SHP77 treated with DMSO at 0.1 percent for 48 hours (cell line): Measurements from ENCODE around the gene MORF4L2.

Experiments
- DNase-seq: peaks from one replicate; lab custom pipeline; 2025; lab: John Stamatoyannopoulos, UW

Gene MORF4L2

DNA sequence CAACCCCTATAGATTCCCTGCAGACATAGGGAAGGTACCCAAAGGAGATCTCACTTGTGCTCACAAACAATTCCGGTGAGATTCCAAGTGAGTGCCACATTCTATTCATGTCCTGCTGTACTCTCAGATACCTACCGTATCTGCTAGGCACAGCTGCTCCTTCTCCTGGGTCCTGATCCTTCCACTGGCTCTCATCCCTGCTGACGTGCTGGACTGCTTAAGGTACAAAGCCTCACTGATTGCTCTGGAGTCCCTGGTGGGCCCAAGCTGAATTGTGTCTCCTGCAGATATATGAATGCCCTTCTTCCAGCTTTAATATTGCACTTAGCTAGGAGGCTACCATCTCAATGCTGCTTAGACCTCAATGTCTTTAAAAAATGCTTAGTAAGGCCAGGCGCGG is 55.4 kb downstream of the MORF4L2 start:
- DNase-seq = no peak

DNA sequence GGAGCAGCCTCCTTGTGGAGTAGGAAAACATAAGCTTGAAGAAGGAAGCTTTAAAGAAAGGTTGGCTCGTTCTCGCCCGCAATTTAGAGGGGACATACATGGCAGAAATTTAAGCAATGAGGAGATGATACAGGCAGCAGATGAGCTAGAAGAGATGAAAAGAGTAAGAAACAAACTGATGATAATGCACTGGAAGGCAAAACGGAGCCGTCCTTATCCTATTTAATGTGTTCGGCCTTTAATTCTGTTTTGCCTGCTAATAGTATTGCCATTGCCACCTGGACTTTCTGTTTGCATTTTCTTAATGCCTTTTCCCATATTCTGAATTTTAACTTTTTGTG is 56.4 kb downstream of the MORF4L2 start:
- no peak for DNase-seq

DNA sequence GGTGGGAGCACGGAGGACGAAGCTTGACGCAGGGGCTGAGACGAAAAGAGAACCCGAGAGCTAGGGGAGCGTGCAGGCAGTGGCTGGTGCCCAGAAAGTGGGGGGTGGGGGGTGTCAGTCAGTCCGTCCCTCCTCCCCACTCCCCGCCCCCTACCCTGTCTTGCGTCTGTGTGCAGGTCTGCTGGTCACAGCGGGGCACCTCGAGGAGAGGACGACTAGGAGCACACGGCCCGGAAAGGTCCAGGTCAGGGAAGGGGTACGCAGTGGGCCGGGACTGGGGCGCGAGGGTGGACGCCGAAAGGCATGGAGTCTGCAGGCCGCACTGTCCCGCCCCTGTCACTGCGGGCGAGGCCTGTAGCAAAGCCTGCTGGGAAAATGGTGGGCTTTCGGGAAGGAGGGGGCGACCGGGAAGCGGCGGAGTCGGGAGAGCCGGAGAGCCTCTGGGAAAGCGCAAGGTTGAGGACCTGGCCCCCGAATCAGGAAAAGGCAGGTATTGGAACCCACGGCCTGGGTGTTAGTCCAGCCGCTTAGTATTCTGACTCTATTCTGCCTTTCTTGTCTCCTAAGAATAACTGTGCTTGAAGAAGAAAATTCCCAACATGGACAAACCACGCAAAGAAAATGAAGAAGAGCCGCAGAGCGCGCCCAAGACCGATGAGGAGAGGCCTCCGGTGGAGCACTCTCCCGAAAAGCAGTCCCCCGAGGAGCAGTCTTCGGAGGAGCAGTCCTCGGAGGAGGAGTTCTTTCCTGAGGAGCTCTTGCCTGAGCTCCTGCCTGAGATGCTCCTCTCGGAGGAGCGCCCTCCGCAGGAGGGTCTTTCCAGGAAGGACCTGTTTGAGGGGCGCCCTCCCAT is 57.0 kb downstream of the MORF4L2 start:
- DNase-seq = peak; percentile 21

DNA sequence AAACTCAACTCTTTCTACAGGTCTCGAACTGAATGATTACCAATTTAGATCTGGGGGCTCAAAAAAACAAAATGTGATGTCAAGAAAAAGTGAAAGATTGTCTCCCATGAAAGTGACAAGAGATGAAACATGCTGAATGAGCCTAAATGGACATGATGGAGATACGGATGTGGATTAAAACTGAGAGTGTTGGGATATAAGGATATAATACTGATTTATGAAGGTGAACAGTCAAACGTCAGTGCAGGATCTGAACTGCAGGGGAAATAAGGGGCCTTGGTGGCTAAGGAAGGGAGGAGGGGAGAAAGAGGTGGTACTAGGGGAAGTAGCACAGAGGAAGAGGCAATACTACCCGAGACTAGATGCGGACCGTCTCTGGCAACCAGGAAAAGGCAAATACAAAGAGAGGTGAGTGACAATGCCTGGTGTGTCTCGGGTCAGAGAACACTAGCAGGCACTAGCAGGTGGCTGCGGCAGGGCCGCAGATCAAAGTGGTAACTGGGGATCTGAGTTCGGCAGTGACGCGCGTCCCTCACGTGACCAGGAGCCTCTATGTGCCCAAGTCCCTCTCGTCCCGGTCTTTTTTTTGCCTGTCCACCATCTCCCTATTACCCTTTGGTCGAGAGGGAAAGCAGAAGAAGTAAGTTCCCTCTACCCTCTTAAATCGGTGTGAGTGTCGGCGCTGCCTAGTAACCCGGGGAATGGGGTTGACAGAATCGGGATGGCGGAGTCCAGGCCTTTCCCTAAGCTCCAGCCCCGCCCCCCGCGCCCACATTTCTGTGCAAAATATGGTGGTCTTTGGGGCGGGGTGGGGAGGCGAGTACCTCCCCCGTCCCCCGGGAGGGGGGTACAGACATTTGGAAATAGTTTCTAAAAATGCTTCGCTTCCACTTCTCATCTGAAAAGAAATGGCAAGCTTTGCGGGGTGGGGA is 57.8 kb downstream of the MORF4L2 start, which contains the start of gene TCEAL1:
Gene TCEAL1 (plus strand): TSS at position 590 of the 932 bp plus-strand sequence. CDS start 942 bp downstream, outside the sequence.
- DNase-seq = peak; percentile 16

DNA sequence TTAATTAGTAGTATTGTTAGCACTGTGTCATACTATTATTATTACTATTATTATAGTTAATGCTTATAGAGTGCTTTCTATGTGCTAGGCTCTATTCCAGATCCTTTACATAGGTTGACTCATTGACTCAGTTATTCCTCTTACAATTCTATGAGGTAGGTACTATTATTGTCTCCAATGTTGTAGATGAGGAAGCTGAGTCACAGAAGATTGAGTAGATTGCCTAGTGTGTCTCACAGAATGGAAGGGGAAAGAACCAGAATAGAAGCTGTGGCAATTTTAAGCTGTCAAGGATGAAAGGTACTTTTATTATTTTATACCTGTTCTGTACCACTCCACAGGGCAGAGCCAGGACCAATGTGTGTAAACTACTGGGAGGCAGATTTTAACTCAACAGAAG is 59.6 kb downstream of the MORF4L2 start:
- DNase-seq = no peak
